ENCODE results near the gene BTBD9.

DNA sequence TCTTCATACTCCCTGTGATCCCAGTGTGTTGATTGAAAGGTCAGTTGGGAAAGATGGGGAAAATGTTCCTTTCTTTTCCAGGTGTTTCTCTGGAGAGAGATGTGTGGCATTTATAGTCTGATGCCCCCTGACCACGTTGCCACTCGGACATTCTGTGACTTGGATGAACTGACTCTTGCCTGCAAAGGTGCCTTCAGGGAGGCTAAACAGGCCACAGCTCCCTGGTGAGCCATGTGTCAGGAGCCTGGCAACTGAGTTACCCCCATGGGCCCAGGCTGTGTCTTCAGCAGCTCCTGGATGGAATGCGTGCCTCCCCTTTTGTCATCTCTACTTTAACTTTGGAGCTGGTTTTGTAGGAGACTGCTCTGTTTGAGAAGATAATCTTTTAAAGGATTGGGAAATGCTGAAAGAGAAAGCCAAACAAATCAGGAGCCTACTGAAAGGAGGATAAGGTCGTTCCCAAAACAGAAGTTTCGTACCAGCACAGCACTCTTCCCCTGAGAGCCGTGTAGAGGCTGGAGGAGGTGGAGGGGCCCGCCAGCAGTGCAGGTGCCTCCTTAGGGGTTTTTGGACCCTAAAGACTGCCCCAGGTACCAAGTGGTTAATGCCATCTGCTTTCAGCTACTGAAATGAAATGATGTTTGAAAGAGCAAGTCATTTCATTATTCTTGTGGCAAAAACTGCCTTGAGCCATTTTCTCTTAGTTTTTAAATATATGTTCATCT lies 497.4 kb downstream of the BTBD9 start:
- no peak for TF ChIP-seq POLR2A (IDR thresholded peaks at IDR 0.05)
- TF ChIP-seq, protein P1, sequence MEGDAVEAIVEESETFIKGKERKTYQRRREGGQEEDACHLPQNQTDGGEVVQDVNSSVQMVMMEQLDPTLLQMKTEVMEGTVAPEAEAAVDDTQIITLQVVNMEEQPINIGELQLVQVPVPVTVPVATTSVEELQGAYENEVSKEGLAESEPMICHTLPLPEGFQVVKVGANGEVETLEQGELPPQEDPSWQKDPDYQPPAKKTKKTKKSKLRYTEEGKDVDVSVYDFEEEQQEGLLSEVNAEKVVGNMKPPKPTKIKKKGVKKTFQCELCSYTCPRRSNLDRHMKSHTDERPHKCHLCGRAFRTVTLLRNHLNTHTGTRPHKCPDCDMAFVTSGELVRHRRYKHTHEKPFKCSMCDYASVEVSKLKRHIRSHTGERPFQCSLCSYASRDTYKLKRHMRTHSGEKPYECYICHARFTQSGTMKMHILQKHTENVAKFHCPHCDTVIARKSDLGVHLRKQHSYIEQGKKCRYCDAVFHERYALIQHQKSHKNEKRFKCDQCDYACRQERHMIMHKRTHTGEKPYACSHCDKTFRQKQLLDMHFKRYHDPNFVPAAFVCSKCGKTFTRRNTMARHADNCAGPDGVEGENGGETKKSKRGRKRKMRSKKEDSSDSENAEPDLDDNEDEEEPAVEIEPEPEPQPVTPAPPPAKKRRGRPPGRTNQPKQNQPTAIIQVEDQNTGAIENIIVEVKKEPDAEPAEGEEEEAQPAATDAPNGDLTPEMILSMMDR (IDR thresholded peaks at IDR 0.05) = no peak
